Activated CD8-positive, alpha-beta memory T cell treated with anti-CD3 and anti-CD28 coated beads for 48 hours (primary cell): Measurements from ENCODE around the gene SLC22A5.
A peak's percentile ranks its signal among the peaks of the same experiment; 100 is the strongest.

Source experiments
- DNase-seq, 3 experiments: peaks; one replicate each; pipeline ENCODE4 v3.0.0-alpha.2; 2020; ENCODE audit warnings: low read depth in 2 of 3, low spot score in 2 of 3

The SLC22A5 gene

GRCh38 chr5:132369474-132370180, at the start of gene SLC22A5:
Gene SLC22A5, plus strand, starts transcription at chr5:132369710. Its CDS starts 263 bp downstream, at chr5:132369973.
- DNase-seq = peak; percentile 33 to 61 (median 48)

GRCh38 chr5:132319975-132320374, 49.5 kb upstream of the SLC22A5 start:
- no peak for DNase-seq

- DNase-seq = no peak
These were observed 48.3 kb upstream of the SLC22A5 start for GRCh38 chr5:132321109-132321721.

- DNase-seq = no peak
These were observed 47.2 kb upstream of the SLC22A5 start for GRCh38 chr5:132322266-132322665.

GRCh38 chr5:132323202-132323601, 46.3 kb upstream of the SLC22A5 start:
- no peak for DNase-seq

- no peak for DNase-seq
These were observed 43.8 kb upstream of the SLC22A5 start for GRCh38 chr5:132325691-132326090.

- no peak for DNase-seq
These were observed 42.1 kb upstream of the SLC22A5 start for GRCh38 chr5:132327252-132327955.

- no peak for DNase-seq
These were observed 34.7 kb upstream of the SLC22A5 start for GRCh38 chr5:132334812-132335211.

GRCh38 chr5:132335402-132335801, 34.1 kb upstream of the SLC22A5 start:
- DNase-seq = no peak

- DNase-seq = no peak
These were observed 30.0 kb upstream of the SLC22A5 start for GRCh38 chr5:132339502-132339901.

- DNase-seq = no peak
These were observed 27.0 kb upstream of the SLC22A5 start for GRCh38 chr5:132342291-132343180.

GRCh38 chr5:132344775-132345514, 24.6 kb upstream of the SLC22A5 start:
- no peak for DNase-seq

GRCh38 chr5:132353486-132353995, 16.0 kb upstream of the SLC22A5 start:
- DNase-seq = no peak

GRCh38 chr5:132354381-132355139, 14.9 kb upstream of the SLC22A5 start:
- DNase-seq = no peak

- DNase-seq = no peak
These were observed 14.3 kb upstream of the SLC22A5 start for GRCh38 chr5:132355140-132355765.

- DNase-seq = no peak
These were observed 10.7 kb upstream of the SLC22A5 start for GRCh38 chr5:132358775-132359174.

GRCh38 chr5:132362086-132362485, 7.4 kb upstream of the SLC22A5 start:
- DNase-seq = no peak

- DNase-seq = no peak
These were observed 5.9 kb upstream of the SLC22A5 start for GRCh38 chr5:132363431-132364112.

GRCh38 chr5:132364319-132364718, 5.2 kb upstream of the SLC22A5 start:
- no peak for DNase-seq
